Astrocyte (in vitro differentiated cells and primary cell): ENCODE measurements around the gene ATRN.

Experiments
- CTCF ChIP-seq: IDR thresholded peaks from 2 replicates; pipeline ENCODE4 v1.5.1; 2011; ENCODE audit warnings: low read depth, mild to moderate bottlenecking, inconsistent platforms, low read length, moderate library complexity; ENCODE audit not compliant: insufficient read depth
- EZH2 ChIP-seq: IDR thresholded peaks from 2 replicates; pipeline ENCODE4 v1.6.1; 2012; ENCODE audit warnings: mild to moderate bottlenecking, low read length, inconsistent platforms; ENCODE audit not compliant: insufficient read depth

DNA sequence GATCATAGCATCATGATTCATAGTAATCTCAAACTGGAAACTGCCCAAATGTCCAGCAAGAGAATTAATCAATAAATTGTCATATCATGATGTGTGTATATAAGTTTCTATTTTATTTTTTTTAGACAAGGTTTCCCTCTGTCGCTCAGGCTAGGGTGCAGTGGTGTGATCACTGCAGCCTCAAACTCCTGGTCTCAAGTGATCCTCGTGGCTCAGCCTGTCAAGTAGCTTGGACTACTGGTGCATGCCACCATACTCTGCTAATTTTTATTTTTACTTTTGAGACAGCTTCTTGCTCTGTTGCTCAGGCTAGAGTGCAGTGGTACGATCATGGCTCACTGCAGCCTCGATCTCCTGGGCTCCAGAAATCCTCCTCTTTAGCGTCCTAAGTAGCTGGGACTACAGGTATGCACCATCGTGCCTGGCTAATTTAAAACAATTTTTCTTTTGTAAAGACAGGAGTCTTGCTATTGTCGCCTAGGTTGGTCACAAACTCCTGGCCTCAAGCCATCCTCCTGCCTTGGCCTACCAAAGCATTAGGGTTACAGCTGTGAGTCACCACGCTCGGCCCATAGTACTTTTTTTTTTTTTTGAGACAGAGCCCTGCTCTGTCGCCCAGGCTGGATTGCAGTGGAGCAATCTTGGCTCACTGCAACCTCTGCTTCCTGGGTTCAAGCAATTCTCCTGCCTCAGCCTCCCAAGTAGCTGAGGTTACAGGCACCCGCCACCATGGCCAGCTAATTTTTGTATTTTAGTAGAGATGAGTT lies 8.7 kb upstream of the ATRN start:
- TF ChIP-seq CTCF (no peak), EZH2 (no peak)
